Epithelial cell of proximal tubule (primary cell): ENCODE data around the gene JMY. TPM values are rescaled to one million over a fixed set of nuclear protein-coding genes. Genes with fewer than 3 reads are reported as not detected.

Experiments
- DNase-seq: peaks from one replicate; pipeline ENCODE4 v3.0.0-alpha.2; 2011; ENCODE audit warnings: low read depth
- H3K4me3 ChIP-seq: 2 replicates; pipeline ENCODE4 v1.5.1; 2011; ENCODE audit warnings: low read depth, mild to moderate bottlenecking, low read length
- CTCF ChIP-seq: conservative IDR thresholded peaks from 2 replicates; pipeline ENCODE4 v1.5.1; 2012; ENCODE audit warnings: low read depth, mild to moderate bottlenecking, low read length
- total RNA-seq: library from RNA; depleted of rRNA; stranded (reverse); fragments of >200 nt; gene quantifications from 2 replicates; pipeline ENCODE4 v1.2.3, GENCODE V29; 2015

JMY gene
- total RNA-seq, 1 donor from 2014 or later: 5.7 TPM

GRCh38 chr5:79357398-79357797, 121.5 kb downstream of the JMY start:
- DNase-seq: no peak
- no peak for TF ChIP-seq CTCF
- no peak overlapping the region for H3K4me3 ChIP-seq

Other genes starting within 250 kb of the JMY start
- gene DMGDH, start 166.5 kb upstream of the JMY start, total RNA-seq: 0.80 and 1.9 TPM in 2 replicates
- 2.9 and 3.8 TPM in 2 replicates for gene BHMT2, start 166.4 kb upstream of the JMY start, total RNA-seq
- gene BHMT, start 124.3 kb upstream of the JMY start, total RNA-seq: 1.2 and 1.4 TPM in 2 replicates